ENCODE measurements around the gene KIF26B.

The KIF26B gene

GRCh38 chr1:245217853-245218608 lies 63.2 kb downstream of the KIF26B start:
- no peak overlapping the region for H3K27ac ChIP-seq (ENCODE audit: insufficient read depth in 1 of 2, low read depth in 1 of 2, low read length in 2 of 2, poor library complexity in 1 of 2, severe bottlenecking in 2 of 2)
- ChIA-PET CTCF (no interaction called here), POLR2A (no interaction called here)
- no peaks in the 10 kb centered on the region for H3K4me1 ChIP-seq (ENCODE audit: control extremely low read depth in 1 of 4, control insufficient read depth in 4 of 4, insufficient read depth in 4 of 4, low read length in 3 of 4)
- peaks cover 0 to 2% (median 0%) of the 10 kb centered on the region in 5 experiments for H3K27me3 ChIP-seq (replicated peaks in 2 of 5; ENCODE audit: control insufficient read depth in 4 of 5, insufficient read depth in 5 of 5, low read length in 4 of 5)
- H3K4me3 ChIP-seq (ENCODE audit: control insufficient read depth in 1 of 7, extremely low read depth in 1 of 7, insufficient read depth in 4 of 7, low read depth in 2 of 7, low read length in 6 of 7), result no peak overlapping the region
- DNase-seq, result no peak
- 87% methylated on average over 12 of the region's 12 CpGs for WGBS (ENCODE audit: insufficient coverage)
- H3K9me3 ChIP-seq (ENCODE audit: control extremely low read depth in 1 of 5, control insufficient read depth in 4 of 5, insufficient read depth in 2 of 5, low read depth in 1 of 5, low read length in 4 of 5), result no peaks in the 10 kb centered on the region
- H3K36me3 ChIP-seq (ENCODE audit: control insufficient read depth in 4 of 4, insufficient read depth in 4 of 4, low read length in 3 of 4), result no peaks in the 10 kb centered on the region

- no peaks in the 10 kb centered on the region for H3K4me1 ChIP-seq (ENCODE audit: control extremely low read depth in 1 of 4, control insufficient read depth in 4 of 4, insufficient read depth in 4 of 4, low read length in 3 of 4)
- CTCF ChIA-PET, result no interaction called here
- H3K36me3 ChIP-seq (ENCODE audit: control insufficient read depth in 4 of 4, insufficient read depth in 4 of 4, low read length in 3 of 4), result no peaks in the 10 kb centered on the region
- no peak for DNase-seq
- POLR2A ChIA-PET, result no interaction called here
- H3K4me3 ChIP-seq (ENCODE audit: control insufficient read depth in 1 of 7, extremely low read depth in 1 of 7, insufficient read depth in 4 of 7, low read depth in 2 of 7, low read length in 6 of 7), result no peak overlapping the region
- no peaks in the 10 kb centered on the region for H3K9me3 ChIP-seq (ENCODE audit: control extremely low read depth in 1 of 5, control insufficient read depth in 4 of 5, insufficient read depth in 2 of 5, low read depth in 1 of 5, low read length in 4 of 5)
- 94% methylated on average over 5 of the region's 12 CpGs for WGBS (ENCODE audit: insufficient coverage)
- H3K27ac ChIP-seq (ENCODE audit: insufficient read depth in 1 of 2, low read depth in 1 of 2, low read length in 2 of 2, poor library complexity in 1 of 2, severe bottlenecking in 2 of 2), result no peak overlapping the region
- H3K27me3 ChIP-seq (replicated peaks in 2 of 5; ENCODE audit: control insufficient read depth in 4 of 5, insufficient read depth in 5 of 5, low read length in 4 of 5), result peaks cover 0 to 2% (median 0%) of the 10 kb centered on the region in 5 experiments
Measured at GRCh38 chr1:245220381-245220985, 65.7 kb downstream of the KIF26B start.

GRCh38 chr1:245221805-245222204 lies 67.0 kb downstream of the KIF26B start:
- no peaks in the 10 kb centered on the region for H3K4me1 ChIP-seq (ENCODE audit: control extremely low read depth in 1 of 4, control insufficient read depth in 4 of 4, insufficient read depth in 4 of 4, low read length in 3 of 4)
- H3K27me3 ChIP-seq (replicated peaks in 2 of 5; ENCODE audit: control insufficient read depth in 4 of 5, insufficient read depth in 5 of 5, low read length in 4 of 5), result no peaks in the 10 kb centered on the region
- DNase-seq, result no peak
- POLR2A ChIA-PET, result no interaction called here
- H3K27ac ChIP-seq (ENCODE audit: insufficient read depth in 1 of 2, low read depth in 1 of 2, low read length in 2 of 2, poor library complexity in 1 of 2, severe bottlenecking in 2 of 2), result no peak overlapping the region
- no peaks in the 10 kb centered on the region for H3K9me3 ChIP-seq (ENCODE audit: control extremely low read depth in 1 of 5, control insufficient read depth in 4 of 5, insufficient read depth in 2 of 5, low read depth in 1 of 5, low read length in 4 of 5)
- CTCF ChIA-PET, result no interaction called here
- no peaks in the 10 kb centered on the region for H3K36me3 ChIP-seq (ENCODE audit: control insufficient read depth in 4 of 4, insufficient read depth in 4 of 4, low read length in 3 of 4)
- no peak overlapping the region for H3K4me3 ChIP-seq (ENCODE audit: control insufficient read depth in 1 of 7, extremely low read depth in 1 of 7, insufficient read depth in 4 of 7, low read depth in 2 of 7, low read length in 6 of 7)
- WGBS (ENCODE audit: insufficient coverage), result 96% methylated on average over 5 of the region's 6 CpGs

- CTCF ChIA-PET, result interaction anchor here (1.2 kb wide), 1 partner anchor 13 kb away, joined by 3 read pairs; no protein-coding TSS in a partner anchor
Measured at GRCh38 chr1:245222931-245223595, 68.3 kb downstream of the KIF26B start.

GRCh38 chr1:245225322-245226202 lies 70.8 kb downstream of the KIF26B start:
- no peak overlapping the region for H3K4me3 ChIP-seq (ENCODE audit: control insufficient read depth in 1 of 7, extremely low read depth in 1 of 7, insufficient read depth in 4 of 7, low read depth in 2 of 7, low read length in 6 of 7)
- no peaks in the 10 kb centered on the region for H3K4me1 ChIP-seq (ENCODE audit: control extremely low read depth in 1 of 4, control insufficient read depth in 4 of 4, insufficient read depth in 4 of 4, low read length in 3 of 4)
- DNase-seq, result no peak
- POLR2A ChIA-PET, result no interaction called here
- CTCF ChIA-PET, result interaction anchor here (1.0 kb wide), 1 partner anchor 16 kb away, joined by 3 read pairs; no protein-coding TSS in a partner anchor
- no peak overlapping the region for H3K27ac ChIP-seq (ENCODE audit: insufficient read depth in 1 of 2, low read depth in 1 of 2, low read length in 2 of 2, poor library complexity in 1 of 2, severe bottlenecking in 2 of 2)
- no peaks in the 10 kb centered on the region for H3K9me3 ChIP-seq (ENCODE audit: control extremely low read depth in 1 of 5, control insufficient read depth in 4 of 5, insufficient read depth in 2 of 5, low read depth in 1 of 5, low read length in 4 of 5)
- 79% methylated on average over 12 of the region's 16 CpGs for WGBS (ENCODE audit: insufficient coverage)
- no peaks in the 10 kb centered on the region for H3K36me3 ChIP-seq (ENCODE audit: control insufficient read depth in 4 of 4, insufficient read depth in 4 of 4, low read length in 3 of 4)
- no peaks in the 10 kb centered on the region for H3K27me3 ChIP-seq (replicated peaks in 2 of 5; ENCODE audit: control insufficient read depth in 4 of 5, insufficient read depth in 5 of 5, low read length in 4 of 5)

More at GRCh38 chr1:245222931-245223595, 68.3 kb downstream of the KIF26B start:
- POLR2A ChIA-PET, result no interaction called here
- Histone ChIP-seq H3K4me1 (ENCODE audit: control extremely low read depth in 1 of 4, control insufficient read depth in 4 of 4, insufficient read depth in 4 of 4, low read length in 3 of 4) (no peaks in the 10 kb centered on the region), H3K27me3 (replicated peaks in 2 of 5; ENCODE audit: control insufficient read depth in 4 of 5, insufficient read depth in 5 of 5, low read length in 4 of 5) (no peaks in the 10 kb centered on the region), H3K36me3 (ENCODE audit: control insufficient read depth in 4 of 4, insufficient read depth in 4 of 4, low read length in 3 of 4) (no peaks in the 10 kb centered on the region), H3K9me3 (ENCODE audit: control extremely low read depth in 1 of 5, control insufficient read depth in 4 of 5, insufficient read depth in 2 of 5, low read depth in 1 of 5, low read length in 4 of 5) (no peaks in the 10 kb centered on the region), H3K4me3 (ENCODE audit: control insufficient read depth in 1 of 7, extremely low read depth in 1 of 7, insufficient read depth in 4 of 7, low read depth in 2 of 7, low read length in 6 of 7) (no peak overlapping the region), H3K27ac (ENCODE audit: insufficient read depth in 1 of 2, low read depth in 1 of 2, low read length in 2 of 2, poor library complexity in 1 of 2, severe bottlenecking in 2 of 2) (no peak overlapping the region)
- no peak for DNase-seq
- 63% methylated on average over 1 of the region's 2 CpGs for WGBS (ENCODE audit: insufficient coverage)

GRCh38 chr1:245226203-245226499 lies 71.4 kb downstream of the KIF26B start:
- Histone ChIP-seq H3K9me3 (ENCODE audit: control extremely low read depth in 1 of 5, control insufficient read depth in 4 of 5, insufficient read depth in 2 of 5, low read depth in 1 of 5, low read length in 4 of 5) (no peaks in the 10 kb centered on the region), H3K4me1 (ENCODE audit: control extremely low read depth in 1 of 4, control insufficient read depth in 4 of 4, insufficient read depth in 4 of 4, low read length in 3 of 4) (no peaks in the 10 kb centered on the region), H3K27me3 (replicated peaks in 2 of 5; ENCODE audit: control insufficient read depth in 4 of 5, insufficient read depth in 5 of 5, low read length in 4 of 5) (no peaks in the 10 kb centered on the region), H3K36me3 (ENCODE audit: control insufficient read depth in 4 of 4, insufficient read depth in 4 of 4, low read length in 3 of 4) (no peaks in the 10 kb centered on the region), H3K27ac (ENCODE audit: insufficient read depth in 1 of 2, low read depth in 1 of 2, low read length in 2 of 2, poor library complexity in 1 of 2, severe bottlenecking in 2 of 2) (no peak overlapping the region), H3K4me3 (ENCODE audit: control insufficient read depth in 1 of 7, extremely low read depth in 1 of 7, insufficient read depth in 4 of 7, low read depth in 2 of 7, low read length in 6 of 7) (no peak overlapping the region)
- POLR2A ChIA-PET, result no interaction called here
- CTCF ChIA-PET, result no interaction called here
- 92% methylated on average over 5 of the region's 5 CpGs for WGBS (ENCODE audit: insufficient coverage)
- DNase-seq, result no peak

Measured in common myeloid progenitor, CD34-positive (primary cell).